HepG2 (cell line): ENCODE results near the gene SAP130. TPM values are rescaled to one million over a fixed set of nuclear protein-coding genes. Genes with fewer than 3 reads are reported as not detected.

Source experiments
- ATAC-seq: fragments of 200-7000 bp; cut with Tn5 transposase; 3 replicates; pipeline ENCODE4 v1.9.1; 2020; ENCODE audit warnings: mild to moderate bottlenecking, moderate library complexity
- BruUV-seq: library from RNA; stranded (reverse); fragments of 400-500 nt; replicated peaks from 2 replicates; lab custom pipeline; 2021; lab: Mats Ljungman, UMichigan
- CTCF ChIA-PET: fragments of 300-600 bp; formaldehyde crosslinking; extraction: SDS; loops from one replicate; lab custom pipeline; 2021; ENCODE audit warnings: low total read pairs, inconsistent platforms, low intra/inter-chr PET ratio; lab: Yijun Ruan, JAX
- POLR2A ChIA-PET: fragments of 350-600 bp; sonication (Branson Sonifier 250); formaldehyde crosslinking; loops from one replicate; lab custom pipeline; 2020; ENCODE audit warnings: antibody characterized with exemption, inconsistent platforms; lab: Yijun Ruan, JAX
- DNase-seq: peaks from one replicate; pipeline ENCODE4 v3.0.0-alpha.2; 2015; ENCODE audit warnings: low spot score
- FAIRE-seq: peaks from 3 replicates; lab custom pipeline; 2011; peaks lifted over from hg19 to GRCh38; lab: Jason Lieb, UNC
- H2AFZ ChIP-seq: one replicate; pipeline ENCODE4 v1.6.1; 2011; ENCODE audit warnings: low read length, inconsistent platforms
- H3K27ac ChIP-seq: fragments of 300-600 bp; 3 replicates; pipeline ENCODE4 v1.8.0; 2011; ENCODE audit warnings: mixed run types, mild to moderate bottlenecking, mixed read lengths, low read length, inconsistent platforms; ENCODE audit not compliant: insufficient read depth; ENCODE audit errors: extremely low read length
- H3K27me3 ChIP-seq, 2 experiments: fragments of 200-600 bp in 1 of 2; 2 replicates in 1 of 2; 3 replicates in 1 of 2; pipeline versions ENCODE4 v1.6.0 to v1.8.0; 2011; ENCODE audit warnings: low read length in 2 of 2, mild to moderate bottlenecking in 2 of 2, moderate library complexity in 2 of 2, inconsistent platforms in 1 of 2; ENCODE audit not compliant: insufficient read depth in 2 of 2, control insufficient read depth in 1 of 2
- H3K36me3 ChIP-seq, 2 experiments: fragments of 200-600 bp in 1 of 2; replicated peaks in 1 of 2; 2 replicates in 1 of 2; 3 replicates in 1 of 2; pipeline versions ENCODE4 v1.5.1 to v1.8.0; 2011; ENCODE audit warnings: low read length in 2 of 2, inconsistent platforms in 1 of 2; ENCODE audit not compliant: insufficient read depth in 2 of 2, control insufficient read depth in 1 of 2
- H3K4me1 ChIP-seq: 2 replicates; pipeline ENCODE4 v1.5.1; 2012; ENCODE audit warnings: low read length, inconsistent platforms; ENCODE audit not compliant: insufficient read depth
- H3K4me2 ChIP-seq: 2 replicates; pipeline ENCODE4 v1.6.0; 2011; ENCODE audit warnings: low read depth, low read length, inconsistent platforms
- H3K4me3 ChIP-seq, 3 experiments: fragments of 200-600 bp in 1 of 3; sonication (generic), shearing (Covaris generic) in 1 of 3; replicated peaks in 1 of 3; 2 replicates each; pipeline ENCODE4 v1.5.1; 2011 to 2016; ENCODE audit warnings: low read length in 3 of 3, inconsistent platforms in 2 of 3, low read depth in 2 of 3, mild to moderate bottlenecking in 2 of 3, control low read depth in 1 of 3, mixed read lengths in 1 of 3; ENCODE audit not compliant: insufficient read depth in 1 of 3
- H3K79me2 ChIP-seq: one replicate; pipeline ENCODE4 v1.6.1; 2011; ENCODE audit warnings: low read length, inconsistent platforms; ENCODE audit not compliant: insufficient read depth
- H3K9ac ChIP-seq: 2 replicates; pipeline ENCODE4 v1.6.0; 2011; ENCODE audit warnings: mild to moderate bottlenecking, low read depth, low read length, inconsistent platforms; ENCODE audit not compliant: insufficient read depth
- H3K9me3 ChIP-seq: 2 replicates; pipeline ENCODE4 v1.5.1; 2012; ENCODE audit warnings: mild to moderate bottlenecking, low read length
- H4K20me1 ChIP-seq: 2 replicates; pipeline ENCODE4 v1.6.0; 2011; ENCODE audit warnings: inconsistent platforms, mild to moderate bottlenecking, low read length, moderate library complexity; ENCODE audit not compliant: insufficient read depth
- ASH2L ChIP-seq: fragments of 300-600, 200-600 bp; sonication (generic); IDR thresholded peaks from 2 replicates; pipeline ENCODE4 v1.7.0; 2017; ENCODE audit warnings: low read depth, mild to moderate bottlenecking, moderate library complexity, mixed read lengths, low read length; ENCODE audit not compliant: insufficient read length
- CREBL2 ChIP-seq: sonication (generic); formaldehyde crosslinking; IDR thresholded peaks from 2 replicates; pipeline ENCODE4 v1.8.1; 2023; ENCODE audit warnings: missing genetic modification reagents, mild to moderate bottlenecking, borderline replicate concordance
- DMAP1 ChIP-seq: IDR thresholded peaks from 2 replicates; pipeline ENCODE4 v1.6.1; 2016
- DNMT3B ChIP-seq: conservative IDR thresholded peaks from 2 replicates; pipeline ENCODE4 v1.6.1; 2016; ENCODE audit warnings: missing biosample characterization, control low read depth
- FOXO1 ChIP-seq: sonication (generic); formaldehyde crosslinking; IDR thresholded peaks from 2 replicates; pipeline ENCODE4 v1.4.0; 2020; ENCODE audit warnings: missing genetic modification reagents
- IRF9 ChIP-seq: sonication (generic); formaldehyde crosslinking; IDR thresholded peaks from 2 replicates; pipeline ENCODE4 v1.8.0; 2022; ENCODE audit warnings: missing genetic modification reagents, mild to moderate bottlenecking, borderline replicate concordance
- KDM4B ChIP-seq: sonication (generic); formaldehyde crosslinking; IDR thresholded peaks from 2 replicates; pipeline ENCODE4 v1.4.0; 2020; ENCODE audit warnings: missing genetic modification reagents
- KLF15 ChIP-seq: sonication (generic); formaldehyde crosslinking; IDR thresholded peaks from 2 replicates; pipeline ENCODE4 v1.8.1; 2023; ENCODE audit warnings: borderline replicate concordance, mild to moderate bottlenecking, inconsistent platforms, missing genetic modification reagents, mixed read lengths
- RBM39 ChIP-seq: fragments of 200-400 bp; formaldehyde crosslinking; IDR thresholded peaks from one replicate; pipeline ENCODE4 v1.6.1; 2018; ENCODE audit warnings: antibody characterized with exemption, mild to moderate bottlenecking, low read depth, low read length; ENCODE audit not compliant: poor library complexity, severe bottlenecking
- SCMH1 ChIP-seq: sonication (generic); formaldehyde crosslinking; IDR thresholded peaks from 2 replicates; pipeline ENCODE4 v1.9.0; 2021; ENCODE audit warnings: missing genetic modification reagents, mild to moderate bottlenecking, borderline replicate concordance
- SMC3 ChIP-seq: IDR thresholded peaks from 2 replicates; pipeline ENCODE4 v1.6.1; 2011; ENCODE audit warnings: low read length, improper control_type of control experiment
- SMYD3 ChIP-seq: sonication (generic); formaldehyde crosslinking; IDR thresholded peaks from 2 replicates; pipeline ENCODE4 v1.8.1; 2023; ENCODE audit warnings: mild to moderate bottlenecking, missing genetic modification reagents
- SP5 ChIP-seq: IDR thresholded peaks from 2 replicates; pipeline ENCODE4 v1.6.1; 2016; ENCODE audit warnings: low read depth, borderline replicate concordance
- ZBTB20 ChIP-seq: sonication (generic); formaldehyde crosslinking; IDR thresholded peaks from 2 replicates; pipeline ENCODE4 v1.8.1; 2023; ENCODE audit warnings: missing genetic modification reagents, low read depth, mild to moderate bottlenecking, borderline replicate concordance
- ZNF225 ChIP-seq: sonication (generic); formaldehyde crosslinking; IDR thresholded peaks from 2 replicates; pipeline ENCODE4 v1.4.0; 2020; ENCODE audit warnings: mild to moderate bottlenecking, missing genetic modification reagents
- ZNF263 ChIP-seq: sonication (generic); formaldehyde crosslinking; IDR thresholded peaks from 2 replicates; pipeline ENCODE4 v1.4.0; 2020; ENCODE audit warnings: missing genetic modification reagents
- ZNF550 ChIP-seq: sonication (generic); formaldehyde crosslinking; IDR thresholded peaks from 2 replicates; pipeline ENCODE4 v1.4.0; 2020; ENCODE audit warnings: mild to moderate bottlenecking, missing genetic modification reagents, borderline replicate concordance
- ZNF781 ChIP-seq: sonication (generic); formaldehyde crosslinking; IDR thresholded peaks from 2 replicates; pipeline ENCODE4 v1.5.1; 2020; ENCODE audit warnings: borderline replicate concordance, mild to moderate bottlenecking, missing genetic modification reagents; ENCODE audit errors: not compliant biosample characterization
- ZNF816 ChIP-seq: sonication (generic); formaldehyde crosslinking; IDR thresholded peaks from 2 replicates; pipeline ENCODE4 v1.8.0; 2022; ENCODE audit warnings: missing genetic modification reagents, mild to moderate bottlenecking, borderline replicate concordance
- ZSCAN25 ChIP-seq: sonication (generic); formaldehyde crosslinking; IDR thresholded peaks from 2 replicates; pipeline ENCODE4 v1.8.0; 2022; ENCODE audit warnings: mild to moderate bottlenecking, missing genetic modification reagents
- WGBS: methylation state at CpG from one replicate; pipeline ENCODE4 v1.1.6; 2017; ENCODE audit warnings: low lambda C conversion rate; 5-methylcytosine and 5-hydroxymethylcytosine counted together
- in situ Hi-C: cut with HindIII; loops from 2 replicates; pipeline ENCODE4 v1.10.0; 2017; ENCODE audit warnings: low pct_unique_long_range_greater_than_20kb; ENCODE audit not compliant: extremely low pct_ligation_motif_present
- intact Hi-C: fragments of 100-400 bp; cut with micrococcal nuclease; formaldehyde crosslinking; loops from one replicate; pipeline ENCODE4 v1.10.0; 2022; ENCODE audit not compliant: unreplicated experiment
- polyA plus RNA-seq, 8 experiments: library from polyadenylated mRNA; depleted of rRNA in 3 of 8; stranded (reverse) in 7 of 8; unstranded in 1 of 8; fragments of >200 nt; fragmentation: Illumina TruSeq in 4 of 8; extraction: Trizol in 4 of 8; gene quantifications; 2 replicates each; pipeline versions ENCODE4 v1.2.1 to v1.2.3, GENCODE V29; 2011 to 2016; ENCODE audit warnings: low read depth in 4 of 8, missing spikeins in 1 of 8, mixed read lengths in 1 of 8; ENCODE audit not compliant: insufficient read depth in 1 of 8
- total RNA-seq, 5 experiments: library from RNA; depleted of rRNA; stranded (reverse); fragments of >200 nt; fragmentation: Illumina TruSeq; extraction: Trizol; gene quantifications; 2 replicates each; pipeline ENCODE4 v1.2.3, GENCODE V29; 2016; ENCODE audit warnings: low read depth in 1 of 5

Gene SAP130
- total and polyA plus RNA-seq, 2 of the 13 experiments (the other 11 are each of a cell fraction or from before 2014, with no cell fraction given), result 11.1 to 18.6 TPM

GRCh38 chr2:127917916-127918315 lies 109.9 kb downstream of the SAP130 start:
- intact Hi-C loops, result no loop called here
- ChIA-PET CTCF (no interaction called here), POLR2A (no interaction called here)
- no peak overlapping the region for H3K4me2 ChIP-seq
- H3K4me3 ChIP-seq, result no peak overlapping the region
- H3K9ac ChIP-seq, result no peak overlapping the region
- no peaks in the 10 kb centered on the region for H3K79me2 ChIP-seq
- no TSS peak for BruUV-seq
- ATAC-seq (no peak), DNase-seq (no peak), FAIRE-seq (no peak)
- no peaks in the 10 kb centered on the region for H3K36me3 ChIP-seq
- in situ Hi-C loops, result no loop called here
- no peak overlapping the region for H3K27ac ChIP-seq
- no peaks in the 10 kb centered on the region for H4K20me1 ChIP-seq
- H3K27me3 ChIP-seq, result no peaks in the 10 kb centered on the region
- H2AFZ ChIP-seq, result no peak overlapping the region
- TF ChIP-seq ZSCAN25 (CRISPR knock-in tag) (no peak), KLF15 (no peak), ZNF550 (no peak), DNMT3B (CRISPR knock-in tag) (no peak), CREBL2 (CRISPR knock-in tag) (no peak), ZNF781 (CRISPR knock-in tag) (no peak), SMYD3 (CRISPR knock-in tag) (no peak), RBM39 (no peak), IRF9 (no peak), DMAP1 (no peak), ZBTB20 (CRISPR knock-in tag) (no peak), FOXO1 (no peak), KDM4B (CRISPR knock-in tag) (no peak), ZNF225 (CRISPR knock-in tag) (no peak), ZNF263 (CRISPR knock-in tag) (no peak), ZNF816 (CRISPR knock-in tag) (no peak), ASH2L (no peak), SCMH1 (CRISPR knock-in tag) (no peak), SMC3 (no peak), SP5 (CRISPR knock-in tag) (no peak)
- H3K4me1 ChIP-seq, result peaks cover 21% of the 10 kb centered on the region
- WGBS, result 76% methylated on average over 4 of the region's 4 CpGs
- no peaks in the 10 kb centered on the region for H3K9me3 ChIP-seq
